ENCODE measurements around the gene GHR.

- TF ChIP-seq EZH2 (IDR thresholded peaks at IDR 0.05; ENCODE audit: borderline replicate concordance, low read depth, low read length, poor library complexity, severe bottlenecking) (no peak), CTCF (conservative IDR thresholded peaks at IDR 0.05; ENCODE audit: low read depth, low read length) (no peak)
These were observed 322.6 kb downstream of the GHR start for GRCh38 chr5:42745856-42746255.
